NK-92 treated with Interleukin-12 subunit alpha and Interleukin-12 subunit beta, amount 100 ng/mL, for 24 hours (cell line): ENCODE results near the gene MDM4.
A peak's percentile ranks its signal among the peaks of the same experiment; 100 is the strongest.

ENCODE experiments used
- DNase-seq: peaks from one replicate; lab custom pipeline; 2025; lab: John Stamatoyannopoulos, UW

Gene MDM4

GRCh38 chr1:204493145-204493983 lies 22.8 kb upstream of the MDM4 start:
- DNase-seq = no peak

- no peak for DNase-seq
Measured at GRCh38 chr1:204493984-204494280, 22.3 kb upstream of the MDM4 start.

- DNase-seq = peak; percentile 68
Measured at GRCh38 chr1:204494281-204495077, 21.7 kb upstream of the MDM4 start, which contains the start of gene PIK3C2B. Gene PIK3C2B, minus strand, starts transcription at chr1:204494805. Its CDS starts 25,003 bp downstream, at chr1:204469802.

GRCh38 chr1:204495078-204495753 lies 21.0 kb upstream of the MDM4 start:
- DNase-seq = no peak

- no peak for DNase-seq
Measured at GRCh38 chr1:204495777-204496176, 20.4 kb upstream of the MDM4 start.

GRCh38 chr1:204498981-204499380 lies 17.2 kb upstream of the MDM4 start:
- no peak for DNase-seq

GRCh38 chr1:204499511-204500468 lies 16.4 kb upstream of the MDM4 start:
- no peak for DNase-seq

- no peak for DNase-seq
Measured at GRCh38 chr1:204502241-204502640, 14.0 kb upstream of the MDM4 start.

GRCh38 chr1:204503122-204503912 lies 12.9 kb upstream of the MDM4 start:
- no peak for DNase-seq

- no peak for DNase-seq
Measured at GRCh38 chr1:204503913-204504519, 12.2 kb upstream of the MDM4 start.

GRCh38 chr1:204505674-204506200 lies 10.5 kb upstream of the MDM4 start:
- no peak for DNase-seq

GRCh38 chr1:204506201-204506968 lies 9.8 kb upstream of the MDM4 start:
- peak; percentile 64 for DNase-seq

- DNase-seq = peak; percentile 66
Measured at GRCh38 chr1:204506969-204507316, 9.3 kb upstream of the MDM4 start.

GRCh38 chr1:204507317-204508105 lies 8.7 kb upstream of the MDM4 start:
- DNase-seq = no peak

- DNase-seq = no peak
Measured at GRCh38 chr1:204509186-204509635, 7.0 kb upstream of the MDM4 start.

- no peak for DNase-seq
Measured at GRCh38 chr1:204511366-204511765, 4.8 kb upstream of the MDM4 start.

- no peak for DNase-seq
Measured at GRCh38 chr1:204513117-204513716, 3.0 kb upstream of the MDM4 start.

- no peak for DNase-seq
Measured at GRCh38 chr1:204514828-204515227, 1.4 kb upstream of the MDM4 start.
